ENCODE data around the gene SALL3. TPM values are rescaled to one million over a fixed set of nuclear protein-coding genes. Genes with fewer than 3 reads are reported as not detected.

SALL3 gene
- total and polyA plus RNA-seq, 2 donors (not counting 3 experiments of a cell fraction or from before 2014, with no cell fraction given): not detected

DNA sequence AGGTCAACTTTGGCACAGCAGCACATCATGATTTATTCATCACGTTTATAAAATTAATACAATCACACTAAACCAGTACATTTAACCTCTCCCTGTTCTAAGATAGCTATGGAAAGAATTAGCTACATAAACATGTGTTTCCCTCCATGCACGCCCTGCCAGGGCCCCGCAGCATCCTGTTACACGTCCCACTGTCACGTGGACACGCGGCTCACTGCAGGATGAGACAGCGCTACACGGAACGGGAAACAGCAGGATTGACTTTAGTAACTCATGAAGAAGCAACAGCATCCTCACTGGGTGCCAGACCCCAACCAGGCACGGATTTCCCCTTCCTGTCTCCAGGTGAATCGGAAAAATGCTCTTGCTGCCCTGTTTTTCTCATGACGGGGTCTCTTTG lies 30.9 kb upstream of the SALL3 start:
- DNase-seq (ENCODE audit: low read depth, low spot score) (no peak), FAIRE-seq (no peak)
- no TSS peak for BruUV-seq (replicated peaks)
- no peaks in the 10 kb centered on the region for H3K27me3 ChIP-seq (ENCODE audit: control insufficient read depth in 2 of 2, insufficient read depth in 2 of 2, low read length in 2 of 2)
- CTCF ChIA-PET: no interaction called here
- H3K9me3 ChIP-seq (replicated peaks; ENCODE audit: control insufficient read depth, insufficient read depth, low read length): peaks cover 2% of the 10 kb centered on the region
- no peaks in the 10 kb centered on the region for H3K79me2 ChIP-seq (ENCODE audit: control insufficient read depth, insufficient read depth, low read length)
- H3K9me1 ChIP-seq (replicated peaks; ENCODE audit: control insufficient read depth, extremely low read depth, insufficient read depth, low read length): no peaks in the 10 kb centered on the region
- no peaks in the 10 kb centered on the region for H3K36me3 ChIP-seq (ENCODE audit: control insufficient read depth in 2 of 2, extremely low read depth in 1 of 2, insufficient read depth in 2 of 2, low read length in 2 of 2)
- POLR2A ChIA-PET: no interaction called here
- no peak overlapping the region for H3K9ac ChIP-seq (replicated peaks; ENCODE audit: extremely low read depth, insufficient read depth, low read length)
- no peaks in the 10 kb centered on the region for H3K4me1 ChIP-seq (ENCODE audit: control insufficient read depth, extremely low read depth, insufficient read depth, low read length)
- intact Hi-C loops (cut with micrococcal nuclease) (no loop called here), dilution Hi-C loops (cut with MboI; ENCODE audit: extremely low pct_ligation_motif_present, low sequenced_read_pairs) (no loop called here)
- TF ChIP-seq POLR2AphosphoS5 (IDR thresholded peaks at IDR 0.05; ENCODE audit: insufficient read depth, low read depth, low read length) (no peak), JUN (IDR thresholded peaks at IDR 0.05; ENCODE audit: borderline replicate concordance, insufficient read depth, insufficient read length, low read depth) (no peak), POLR2A (IDR thresholded peaks at IDR 0.05; ENCODE audit: low read depth, low read length) (no peak), EZH2 (IDR thresholded peaks at IDR 0.05; ENCODE audit: borderline replicate concordance, low read depth, low read length, severe bottlenecking) (no peak), GATA2 (IDR thresholded peaks at IDR 0.05; ENCODE audit: insufficient read depth, insufficient read length, low read depth, low read length) (no peak), FOS (IDR thresholded peaks at IDR 0.05; ENCODE audit: borderline replicate concordance, insufficient read depth, low read length) (no peak), MYC (IDR thresholded peaks at IDR 0.05; ENCODE audit: low read depth, low read length) (no peak)
- TF ChIP-seq, protein P1, sequence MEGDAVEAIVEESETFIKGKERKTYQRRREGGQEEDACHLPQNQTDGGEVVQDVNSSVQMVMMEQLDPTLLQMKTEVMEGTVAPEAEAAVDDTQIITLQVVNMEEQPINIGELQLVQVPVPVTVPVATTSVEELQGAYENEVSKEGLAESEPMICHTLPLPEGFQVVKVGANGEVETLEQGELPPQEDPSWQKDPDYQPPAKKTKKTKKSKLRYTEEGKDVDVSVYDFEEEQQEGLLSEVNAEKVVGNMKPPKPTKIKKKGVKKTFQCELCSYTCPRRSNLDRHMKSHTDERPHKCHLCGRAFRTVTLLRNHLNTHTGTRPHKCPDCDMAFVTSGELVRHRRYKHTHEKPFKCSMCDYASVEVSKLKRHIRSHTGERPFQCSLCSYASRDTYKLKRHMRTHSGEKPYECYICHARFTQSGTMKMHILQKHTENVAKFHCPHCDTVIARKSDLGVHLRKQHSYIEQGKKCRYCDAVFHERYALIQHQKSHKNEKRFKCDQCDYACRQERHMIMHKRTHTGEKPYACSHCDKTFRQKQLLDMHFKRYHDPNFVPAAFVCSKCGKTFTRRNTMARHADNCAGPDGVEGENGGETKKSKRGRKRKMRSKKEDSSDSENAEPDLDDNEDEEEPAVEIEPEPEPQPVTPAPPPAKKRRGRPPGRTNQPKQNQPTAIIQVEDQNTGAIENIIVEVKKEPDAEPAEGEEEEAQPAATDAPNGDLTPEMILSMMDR (IDR thresholded peaks at IDR 0.05; ENCODE audit: extremely low read depth in 1 of 2, insufficient read depth in 1 of 2, low read depth in 1 of 2, low read length in 2 of 2): no peak
- TF ChIP-seq, protein P2, sequence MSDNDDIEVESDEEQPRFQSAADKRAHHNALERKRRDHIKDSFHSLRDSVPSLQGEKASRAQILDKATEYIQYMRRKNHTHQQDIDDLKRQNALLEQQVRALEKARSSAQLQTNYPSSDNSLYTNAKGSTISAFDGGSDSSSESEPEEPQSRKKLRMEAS (IDR thresholded peaks at IDR 0.05; ENCODE audit: insufficient read depth, insufficient read length): no peak
- no peak overlapping the region for H3K4me3 ChIP-seq (replicated peaks in 1 of 3; ENCODE audit: insufficient read depth in 1 of 3, low read depth in 1 of 3, low read length in 3 of 3)
- H4K20me1 ChIP-seq (replicated peaks; ENCODE audit: control insufficient read depth, extremely low read depth, insufficient read depth, low read length): no peaks in the 10 kb centered on the region
- H2AFZ ChIP-seq (ENCODE audit: low read depth, low read length): no peak overlapping the region
- H3K27ac ChIP-seq (ENCODE audit: insufficient read depth, low read depth, low read length): no peak overlapping the region
- H3K4me2 ChIP-seq (ENCODE audit: insufficient read depth, low read length): no peak overlapping the region

All from endothelial cell of umbilical vein (primary cell).